Cardiac muscle cell (in vitro differentiated cells and primary cell): ENCODE results near the gene MS4A14. TPM values are rescaled to one million over a fixed set of nuclear protein-coding genes. Genes with fewer than 3 reads are reported as not detected.

Experiments
- DNase-seq, 2 donors: peaks; one replicate each; pipeline versions ENCODE4 v3.0.0 to v3.0.0-alpha.2; 2010 to 2017; ENCODE audit warnings: low read depth in 1 of 2, low spot score in 1 of 2
- H3K27ac ChIP-seq: fragments of 200-600 bp; sonication (generic); 2 replicates; pipeline ENCODE4 v1.5.1; 2016
- H3K27me3 ChIP-seq: fragments of 200-600 bp; sonication (generic); 2 replicates; pipeline ENCODE4 v1.6.0; 2016; ENCODE audit warnings: control low read depth
- H3K36me3 ChIP-seq: fragments of 200-600 bp; sonication (generic); 2 replicates; pipeline ENCODE4 v1.5.1; 2016; ENCODE audit warnings: control low read depth
- H3K4me1 ChIP-seq: fragments of 200-600 bp; sonication (generic); 2 replicates; pipeline ENCODE4 v1.8.1; 2017; ENCODE audit warnings: low read depth, mild to moderate bottlenecking, mixed run types
- H3K4me3 ChIP-seq: fragments of 200-600 bp; sonication (generic); 2 replicates; pipeline ENCODE4 v1.5.1; 2016; ENCODE audit warnings: mild to moderate bottlenecking
- H3K9me3 ChIP-seq: fragments of 200-600 bp; sonication (generic); 2 replicates; pipeline ENCODE4 v1.5.1; 2017; ENCODE audit warnings: low read depth, mild to moderate bottlenecking, control low read depth
- CTCF ChIP-seq: IDR thresholded peaks from 2 replicates; pipeline ENCODE4 v1.5.1; 2012; ENCODE audit warnings: low read depth, mild to moderate bottlenecking, low read length
- polyA plus RNA-seq: library from polyadenylated mRNA; unstranded; fragments of >200 nt; fragmentation: Nextera tagmentation; extraction: Ambion mirVana; gene quantifications from 2 replicates; pipeline ENCODE4 v1.2.1, GENCODE V29; 2016
- total RNA-seq: library from RNA; depleted of rRNA; stranded (reverse); fragments of >200 nt; gene quantifications from 2 replicates; pipeline ENCODE4 v1.2.3, GENCODE V29; 2016

The MS4A14 gene
- total RNA-seq (not detected in 2 replicates), polyA plus RNA-seq (not detected in 2 replicates)

GRCh38 chr11:60396382-60396781 lies at the start of gene MS4A14:
MS4A14 (plus strand) TSS chr11:60396459; CDS start chr11:60396579, 120 bp downstream.
- H3K4me1 ChIP-seq, result no peaks in the 10 kb centered on the region
- H3K27me3 ChIP-seq, result no peaks in the 10 kb centered on the region
- H3K9me3 ChIP-seq, result no peaks in the 10 kb centered on the region
- no peak for DNase-seq
- H3K36me3 ChIP-seq, result no peaks in the 10 kb centered on the region
- no peak within 1 kb of the TSS for H3K27ac ChIP-seq
- no peak for TF ChIP-seq CTCF
- H3K4me3 ChIP-seq, result no peak within 1 kb of the TSS

GRCh38 chr11:60347084-60347797 lies 49.0 kb upstream of the MS4A14 start:
- Histone ChIP-seq H3K36me3 (no peaks in the 10 kb centered on the region), H3K4me3 (no peak overlapping the region), H3K27ac (no peak overlapping the region), H3K9me3 (no peaks in the 10 kb centered on the region), H3K4me1 (no peaks in the 10 kb centered on the region), H3K27me3 (no peaks in the 10 kb centered on the region)
- TF ChIP-seq CTCF, result no peak
- no peak for DNase-seq

GRCh38 chr11:60348116-60348515 lies 48.1 kb upstream of the MS4A14 start:
- Histone ChIP-seq H3K4me1 (no peaks in the 10 kb centered on the region), H3K36me3 (no peaks in the 10 kb centered on the region), H3K4me3 (no peak overlapping the region), H3K27me3 (no peaks in the 10 kb centered on the region), H3K9me3 (no peaks in the 10 kb centered on the region), H3K27ac (no peak overlapping the region)
- no peak for DNase-seq
- TF ChIP-seq CTCF, result no peak

- no peaks in the 10 kb centered on the region for H3K36me3 ChIP-seq
- DNase-seq, result no peak
- TF ChIP-seq CTCF, result no peak
- no peaks in the 10 kb centered on the region for H3K27me3 ChIP-seq
- no peaks in the 10 kb centered on the region for H3K9me3 ChIP-seq
- no peak overlapping the region for H3K27ac ChIP-seq
- H3K4me3 ChIP-seq, result no peak overlapping the region
- no peaks in the 10 kb centered on the region for H3K4me1 ChIP-seq
Measured at GRCh38 chr11:60349990-60350389, 46.3 kb upstream of the MS4A14 start.

GRCh38 chr11:60357771-60358170 lies 38.5 kb upstream of the MS4A14 start:
- no peaks in the 10 kb centered on the region for H3K36me3 ChIP-seq
- no peaks in the 10 kb centered on the region for H3K27me3 ChIP-seq
- no peak overlapping the region for H3K27ac ChIP-seq
- DNase-seq, result no peak
- no peaks in the 10 kb centered on the region for H3K4me1 ChIP-seq
- no peak overlapping the region for H3K4me3 ChIP-seq
- no peaks in the 10 kb centered on the region for H3K9me3 ChIP-seq
- TF ChIP-seq CTCF, result no peak
